Fibroblast of mammary gland (primary cell): ENCODE data around the gene CDH1.
A peak's percentile ranks its signal among the peaks of the same experiment; 100 is the strongest.

ENCODE experiments used
- DNase-seq: peaks from one replicate; pipeline ENCODE4 v3.0.0-alpha.2; 2010; ENCODE audit warnings: low read depth
- H3K4me3 ChIP-seq: 2 replicates; pipeline ENCODE4 v1.5.1; 2011; ENCODE audit warnings: low read depth, mild to moderate bottlenecking, low read length, moderate library complexity; ENCODE audit not compliant: control insufficient read depth
- CTCF ChIP-seq: conservative IDR thresholded peaks from 2 replicates; pipeline ENCODE4 v1.5.1; 2011; ENCODE audit warnings: low read depth, low read length, inconsistent platforms; ENCODE audit not compliant: control insufficient read depth, insufficient read depth

CDH1 gene

GRCh38 chr16:68757625-68757935 is 20.5 kb downstream of the CDH1 start:
- no peak for TF ChIP-seq CTCF
- no peak for DNase-seq
- no peak overlapping the region for H3K4me3 ChIP-seq

GRCh38 chr16:68759062-68759461 is 22.0 kb downstream of the CDH1 start:
- H3K4me3 ChIP-seq = no peak overlapping the region
- no peak for TF ChIP-seq CTCF
- no peak for DNase-seq

- peak; percentile 18 for DNase-seq
- H3K4me3 ChIP-seq = no peak overlapping the region
- TF ChIP-seq CTCF = no peak
These were observed 23.7 kb downstream of the CDH1 start for GRCh38 chr16:68760671-68761275.

- TF ChIP-seq CTCF = no peak
- no peak for DNase-seq
- no peak overlapping the region for H3K4me3 ChIP-seq
These were observed 26.1 kb downstream of the CDH1 start for GRCh38 chr16:68762996-68763756.

- TF ChIP-seq CTCF = no peak
- H3K4me3 ChIP-seq = no peak overlapping the region
- DNase-seq = no peak
These were observed 27.8 kb downstream of the CDH1 start for GRCh38 chr16:68764862-68765261.

- DNase-seq = no peak
- no peak for TF ChIP-seq CTCF
- no peak overlapping the region for H3K4me3 ChIP-seq
These were observed 30.5 kb downstream of the CDH1 start for GRCh38 chr16:68767581-68767980.

- no peak overlapping the region for H3K4me3 ChIP-seq
- DNase-seq = no peak
- no peak for TF ChIP-seq CTCF
These were observed 31.1 kb downstream of the CDH1 start for GRCh38 chr16:68768175-68768574.
